Muscle of arm (tissue), 12 donors: ENCODE measurements around the gene REEP1. TPM values are rescaled to one million over a fixed set of nuclear protein-coding genes. Genes with fewer than 3 reads are reported as not detected.

Experiments
- DNase-seq: peaks from one replicate; pipeline ENCODE4 v3.0.0-alpha.2; 2013
- polyA plus RNA-seq, 12 donors: library from polyadenylated mRNA; unstranded; fragments of 120-200 nt; gene quantifications; one replicate each; pipeline ENCODE4 v1.2.1, GENCODE V29; 2013; ENCODE audit not compliant: insufficient read length in 12 of 12

The REEP1 gene
- polyA plus RNA-seq, 12 donors: 35.8 to 183 (median 70.7) TPM

- no peak for DNase-seq
Observed at GRCh38 chr2:86284987-86285386, 52.4 kb downstream of the REEP1 start.

GRCh38 chr2:86284401-86284841 is 53.0 kb downstream of the REEP1 start:
- DNase-seq: no peak

- no peak for DNase-seq
Observed at GRCh38 chr2:86283411-86284030, 53.9 kb downstream of the REEP1 start.

GRCh38 chr2:86281066-86281700 is 56.2 kb downstream of the REEP1 start:
- DNase-seq: no peak

- peak; percentile 46 for DNase-seq
Observed at GRCh38 chr2:86280191-86280667, 57.2 kb downstream of the REEP1 start.

GRCh38 chr2:86275962-86276361 is 61.5 kb downstream of the REEP1 start:
- DNase-seq: no peak

GRCh38 chr2:86275384-86275799 is 62.0 kb downstream of the REEP1 start:
- DNase-seq: no peak

GRCh38 chr2:86274918-86275275 is 62.5 kb downstream of the REEP1 start:
- no peak for DNase-seq

- DNase-seq: no peak
Observed at GRCh38 chr2:86274265-86274917, 63.0 kb downstream of the REEP1 start.

GRCh38 chr2:86272111-86272510 is 65.3 kb downstream of the REEP1 start:
- DNase-seq: no peak

GRCh38 chr2:86271248-86271647 is 66.2 kb downstream of the REEP1 start:
- no peak for DNase-seq

- no peak for DNase-seq
Observed at GRCh38 chr2:86263956-86264355, 73.5 kb downstream of the REEP1 start.

- no peak for DNase-seq
Observed at GRCh38 chr2:86260978-86261377, 76.4 kb downstream of the REEP1 start.

- DNase-seq: no peak
Observed at GRCh38 chr2:86258106-86258505, 79.3 kb downstream of the REEP1 start.

- no peak for DNase-seq
Observed at GRCh38 chr2:86256982-86257381, 80.4 kb downstream of the REEP1 start.

GRCh38 chr2:86256300-86256699 is 81.1 kb downstream of the REEP1 start:
- DNase-seq: no peak

GRCh38 chr2:86254576-86255538 is 82.6 kb downstream of the REEP1 start:
- no peak for DNase-seq

- DNase-seq: no peak
Observed at GRCh38 chr2:86253424-86253823, 84.0 kb downstream of the REEP1 start.

- no peak for DNase-seq
Observed at GRCh38 chr2:86251840-86252266, 85.6 kb downstream of the REEP1 start.

- peak; percentile 78 for DNase-seq
Observed at GRCh38 chr2:86249579-86250391, 87.6 kb downstream of the REEP1 start.

GRCh38 chr2:86249176-86249575 is 88.2 kb downstream of the REEP1 start:
- DNase-seq: no peak
